Measurements from ENCODE around the gene HIF1A.
A peak's percentile ranks its signal among the peaks of the same experiment; 100 is the strongest.
"Not testable (repeated sequence)": the region's sequence is repeated elsewhere in the genome, so short reads cannot be mapped to it uniquely, and the experiment has no call there.

The HIF1A gene

GRCh38 chr14:61749264-61749663 lies 54.0 kb downstream of the HIF1A start:
- no peak for DNase-seq (ENCODE audit: low read depth in 2 of 2)

- no peak for DNase-seq (ENCODE audit: low read depth in 2 of 2)
These were observed 54.6 kb downstream of the HIF1A start for GRCh38 chr14:61749867-61750266.

- peak; percentile 78 to 79 for DNase-seq (ENCODE audit: low read depth in 2 of 2)
These were observed 55.6 kb downstream of the HIF1A start for GRCh38 chr14:61750708-61751474.

GRCh38 chr14:61751475-61751989 lies 56.2 kb downstream of the HIF1A start:
- DNase-seq (ENCODE audit: low read depth in 2 of 2), result no peak

GRCh38 chr14:61752626-61753025 lies 57.3 kb downstream of the HIF1A start:
- DNase-seq (ENCODE audit: low read depth in 2 of 2), result no peak

GRCh38 chr14:61753631-61754030 lies 58.3 kb downstream of the HIF1A start:
- DNase-seq (ENCODE audit: low read depth in 2 of 2), result no peak

GRCh38 chr14:61754627-61755381 lies 59.5 kb downstream of the HIF1A start:
- DNase-seq (ENCODE audit: low read depth in 2 of 2), result no peak

- not testable (repeated sequence) for DNase-seq (ENCODE audit: low read depth in 2 of 2)
These were observed 60.0 kb downstream of the HIF1A start for GRCh38 chr14:61755382-61755742.

- DNase-seq (ENCODE audit: low read depth in 2 of 2), result no peak
These were observed 60.8 kb downstream of the HIF1A start for GRCh38 chr14:61756135-61756534.

- no peak for DNase-seq (ENCODE audit: low read depth in 2 of 2)
These were observed 64.6 kb downstream of the HIF1A start for GRCh38 chr14:61759878-61760277.

- DNase-seq (ENCODE audit: low read depth in 2 of 2), result no peak
These were observed 66.2 kb downstream of the HIF1A start for GRCh38 chr14:61761557-61761956.

GRCh38 chr14:61761959-61762786 lies 66.9 kb downstream of the HIF1A start, which contains the start of gene SNAPC1:
Gene SNAPC1, plus strand, starts transcription at chr14:61762420. Its CDS starts 41 bp downstream, at chr14:61762461.
- peak; percentile 94 to 96 for DNase-seq (ENCODE audit: low read depth in 2 of 2)

GRCh38 chr14:61764342-61765122 lies 69.2 kb downstream of the HIF1A start:
- no peak for DNase-seq (ENCODE audit: low read depth in 2 of 2)

GRCh38 chr14:61765225-61765943 lies 70.1 kb downstream of the HIF1A start:
- no peak for DNase-seq (ENCODE audit: low read depth in 2 of 2)

- no peak for DNase-seq (ENCODE audit: low read depth in 2 of 2)
These were observed 70.8 kb downstream of the HIF1A start for GRCh38 chr14:61766151-61766550.

GRCh38 chr14:61768240-61768639 lies 72.9 kb downstream of the HIF1A start:
- DNase-seq (ENCODE audit: low read depth in 2 of 2), result no peak

- DNase-seq (ENCODE audit: low read depth in 2 of 2), result no peak
These were observed 74.6 kb downstream of the HIF1A start for GRCh38 chr14:61769893-61770292.

GRCh38 chr14:61774861-61775260 lies 79.5 kb downstream of the HIF1A start:
- no peak for DNase-seq (ENCODE audit: low read depth in 2 of 2)

GRCh38 chr14:61780125-61780524 lies 84.8 kb downstream of the HIF1A start:
- DNase-seq (ENCODE audit: low read depth in 2 of 2), result no peak

GRCh38 chr14:61797309-61797708 lies 102.0 kb downstream of the HIF1A start:
- DNase-seq (ENCODE audit: low read depth in 2 of 2), result no peak
